Fibroblast of mammary gland (primary cell): ENCODE data around the gene UBE2D3.
A peak's percentile ranks its signal among the peaks of the same experiment; 100 is the strongest.

Experiments
- DNase-seq: peaks from one replicate; pipeline ENCODE4 v3.0.0-alpha.2; 2010; ENCODE audit warnings: low read depth
- H3K4me3 ChIP-seq: 2 replicates; pipeline ENCODE4 v1.5.1; 2011; ENCODE audit warnings: low read depth, mild to moderate bottlenecking, low read length, moderate library complexity; ENCODE audit not compliant: control insufficient read depth
- CTCF ChIP-seq: conservative IDR thresholded peaks from 2 replicates; pipeline ENCODE4 v1.5.1; 2011; ENCODE audit warnings: low read depth, low read length, inconsistent platforms; ENCODE audit not compliant: control insufficient read depth, insufficient read depth

The UBE2D3 gene

DNA sequence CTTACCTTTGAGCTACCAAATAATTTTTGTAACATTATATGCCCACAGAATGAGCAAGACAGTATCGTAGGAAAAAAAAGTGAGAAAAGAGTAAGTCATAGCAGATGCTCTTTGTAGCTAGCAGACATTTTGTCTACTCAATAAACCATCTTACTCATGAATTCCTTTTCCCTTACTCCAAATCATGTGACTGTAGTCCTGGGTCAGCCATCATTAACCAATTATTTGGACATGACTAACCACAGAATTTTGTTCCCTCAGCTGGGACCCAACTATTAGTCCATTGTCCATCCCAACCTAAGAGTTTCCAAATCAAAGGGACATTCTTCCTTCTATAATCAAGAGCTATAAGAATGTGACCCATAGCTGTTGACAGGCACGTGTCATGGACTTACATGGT, 11.4 kb downstream of the UBE2D3 start:
- DNase-seq, result peak; percentile 95
- H3K4me3 ChIP-seq, result no peak overlapping the region

GRCh38 chr4:102809691-102810090, 17.7 kb downstream of the UBE2D3 start:
- no peak overlapping the region for H3K4me3 ChIP-seq
- DNase-seq, result peak; percentile 58
- TF ChIP-seq CTCF, result no peak

More for the DNA sequence above, 11.4 kb downstream of the UBE2D3 start:
- no peak for TF ChIP-seq CTCF

DNA sequence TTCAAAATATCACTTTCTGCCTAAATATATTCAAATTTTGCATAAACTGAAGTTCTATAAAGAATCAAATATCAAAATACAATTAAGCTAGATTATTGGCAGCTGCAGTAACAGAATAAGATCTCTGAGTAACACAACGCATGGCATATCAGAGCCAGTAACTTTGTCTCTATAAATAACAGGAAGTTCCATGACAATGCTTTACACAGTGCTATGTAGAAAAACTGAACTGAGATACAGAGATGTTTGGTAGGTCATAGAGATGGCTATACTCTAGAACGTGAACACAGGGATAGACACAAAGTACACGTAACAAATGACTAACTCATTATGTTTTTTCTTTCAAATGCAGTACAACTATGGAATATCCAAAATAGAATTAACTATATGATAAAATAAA, 18.2 kb downstream of the UBE2D3 start:
- no peak for TF ChIP-seq CTCF
- DNase-seq, result no peak

GRCh38 chr4:102808009-102808408, 19.3 kb downstream of the UBE2D3 start:
- DNase-seq, result no peak
- TF ChIP-seq CTCF, result no peak
- no peak overlapping the region for H3K4me3 ChIP-seq

More for the DNA sequence above, 18.2 kb downstream of the UBE2D3 start:
- H3K4me3 ChIP-seq, result no peak overlapping the region

GRCh38 chr4:102807345-102807744, 20.0 kb downstream of the UBE2D3 start:
- no peak for TF ChIP-seq CTCF
- no peak for DNase-seq
- no peak overlapping the region for H3K4me3 ChIP-seq

- TF ChIP-seq CTCF, result no peak
- DNase-seq, result peak; percentile 88
- H3K4me3 ChIP-seq, result no peak overlapping the region
Measured at GRCh38 chr4:102799816-102800215, 27.5 kb downstream of the UBE2D3 start.

GRCh38 chr4:102794999-102795398, 32.4 kb downstream of the UBE2D3 start:
- H3K4me3 ChIP-seq, result no peak overlapping the region
- DNase-seq, result no peak
- TF ChIP-seq CTCF, result no peak
